Measurements from ENCODE around the gene PRKN.
"Not testable (repeated sequence)": the region's sequence is repeated elsewhere in the genome, so short reads cannot be mapped to it uniquely, and the experiment has no call there.

Gene PRKN

DNA sequence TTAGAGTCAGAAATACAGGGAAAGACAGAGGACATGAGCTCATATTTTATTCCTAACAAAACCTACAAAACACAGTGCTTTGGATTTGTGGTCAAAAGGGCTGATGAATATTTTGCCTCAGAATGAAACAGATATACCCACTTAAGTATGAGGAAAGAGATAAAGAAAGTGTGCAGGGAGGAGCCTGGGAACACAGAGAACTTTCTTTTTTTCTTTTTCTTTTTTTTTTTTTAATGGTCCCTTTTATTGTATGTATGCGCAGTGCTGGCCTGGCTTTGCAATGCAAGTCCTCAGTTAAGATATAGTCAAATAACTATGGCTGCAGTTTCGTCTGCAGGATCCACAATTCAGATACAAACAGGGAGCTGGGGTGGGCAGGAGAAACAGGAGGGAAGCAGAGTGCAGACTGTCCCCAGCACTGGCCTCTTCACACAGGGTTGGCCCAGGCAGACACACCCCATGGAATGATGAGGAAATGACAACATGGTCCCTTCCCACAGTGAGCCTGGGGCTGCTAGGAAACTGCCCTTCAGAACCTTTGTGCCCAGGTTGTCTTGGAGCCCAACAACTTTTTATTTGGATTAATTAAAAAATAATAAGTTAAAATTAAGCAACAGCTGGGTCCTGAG lies 823.9 kb downstream of the PRKN start:
- no peak for DNase-seq (ENCODE audit: low read depth)

DNA sequence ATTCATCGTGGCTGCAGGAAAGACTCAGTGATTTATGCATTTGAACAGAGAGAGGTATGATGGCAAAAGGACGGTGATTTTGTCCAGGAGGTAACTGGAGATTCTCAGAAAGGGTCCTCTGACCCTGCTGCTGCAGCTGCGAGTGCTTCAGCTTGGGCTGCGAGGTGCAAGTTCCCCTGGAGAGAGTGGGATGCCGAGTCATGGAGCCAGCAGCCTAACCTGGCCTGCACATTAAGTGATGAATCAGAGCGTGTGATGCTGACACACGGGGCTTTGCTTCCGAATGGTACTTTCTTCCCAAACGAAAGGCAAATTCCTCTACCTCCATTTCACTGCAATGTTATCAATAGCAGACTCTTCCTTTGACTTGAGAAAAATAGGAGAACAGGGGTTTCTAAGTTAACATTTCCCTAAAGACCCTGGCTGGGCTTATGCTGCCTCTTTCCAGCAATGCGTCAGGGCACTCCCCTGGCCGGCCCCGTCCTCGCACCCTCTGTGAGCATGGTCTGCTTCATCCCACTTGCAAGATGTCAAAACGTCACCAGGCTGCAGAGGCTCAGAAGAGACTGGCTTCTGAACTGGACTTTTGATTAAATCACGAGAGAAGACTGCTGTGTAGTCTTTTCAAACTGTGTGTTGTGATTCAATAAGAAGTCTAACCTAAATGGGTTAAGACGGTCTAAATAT lies 825.7 kb downstream of the PRKN start:
- no peak for DNase-seq (ENCODE audit: low read depth)

DNA sequence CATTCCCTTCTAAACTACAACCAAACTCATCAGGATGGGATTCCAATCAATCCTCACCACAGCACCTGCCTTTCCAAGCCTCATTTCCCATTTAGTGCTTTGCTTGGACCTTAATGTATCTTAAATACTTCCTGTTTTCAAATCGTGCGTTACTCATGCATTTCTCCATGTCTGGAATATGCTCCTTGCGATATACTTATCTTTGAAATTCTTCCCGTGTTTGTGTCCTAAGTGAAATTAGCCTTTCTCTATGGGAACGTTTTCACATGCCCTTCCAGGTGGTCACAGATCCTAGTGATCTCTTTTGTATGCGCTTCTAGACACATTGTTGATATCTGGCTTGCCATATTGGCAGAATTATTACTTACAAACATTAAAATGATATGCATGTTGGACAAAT lies 833.1 kb downstream of the PRKN start:
- no peak for DNase-seq (ENCODE audit: low read depth)

DNA sequence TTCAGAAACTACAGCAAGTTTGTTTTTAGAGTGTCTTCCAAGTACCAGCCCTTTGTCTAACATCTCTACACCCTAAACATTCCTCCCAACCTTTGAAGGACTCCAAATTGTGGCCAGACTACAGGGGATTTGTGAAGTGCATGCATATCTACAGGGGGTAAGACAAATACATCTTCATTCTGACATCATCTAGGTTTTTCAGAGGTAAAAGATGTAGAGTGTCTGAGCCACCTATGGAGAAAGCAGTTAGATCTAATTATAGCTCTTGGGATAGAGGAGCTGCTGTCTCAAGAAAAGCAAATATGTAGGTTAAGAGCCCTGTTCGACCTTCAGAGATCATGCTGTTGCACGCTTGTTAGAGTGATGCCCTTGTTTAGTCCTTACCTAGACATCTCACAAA lies 836.0 kb downstream of the PRKN start:
- no peak for DNase-seq (ENCODE audit: low read depth)

DNA sequence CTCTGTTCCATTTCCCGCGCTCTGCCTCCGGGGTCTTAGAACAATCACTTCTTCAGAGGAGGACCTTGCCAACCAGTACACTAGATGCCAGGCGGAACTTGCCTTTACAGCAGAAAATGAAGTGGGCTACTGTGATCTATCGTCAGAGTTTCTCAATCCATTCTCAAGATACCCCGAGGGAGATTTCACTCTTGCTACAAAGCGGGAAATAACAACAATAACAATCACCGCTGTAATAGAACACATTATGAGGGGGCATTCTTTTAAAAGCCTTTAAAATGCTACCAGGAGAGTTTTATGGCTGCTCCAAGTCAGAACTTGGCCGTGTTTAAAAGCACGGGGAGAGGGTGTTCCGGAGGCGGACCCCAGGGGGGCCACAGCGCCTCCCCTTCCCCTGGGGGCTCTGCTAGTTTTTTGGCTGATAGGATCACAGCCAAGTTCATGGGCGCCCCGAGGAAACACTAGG lies 836.7 kb downstream of the PRKN start:
- no peak for DNase-seq (ENCODE audit: low read depth)

DNA sequence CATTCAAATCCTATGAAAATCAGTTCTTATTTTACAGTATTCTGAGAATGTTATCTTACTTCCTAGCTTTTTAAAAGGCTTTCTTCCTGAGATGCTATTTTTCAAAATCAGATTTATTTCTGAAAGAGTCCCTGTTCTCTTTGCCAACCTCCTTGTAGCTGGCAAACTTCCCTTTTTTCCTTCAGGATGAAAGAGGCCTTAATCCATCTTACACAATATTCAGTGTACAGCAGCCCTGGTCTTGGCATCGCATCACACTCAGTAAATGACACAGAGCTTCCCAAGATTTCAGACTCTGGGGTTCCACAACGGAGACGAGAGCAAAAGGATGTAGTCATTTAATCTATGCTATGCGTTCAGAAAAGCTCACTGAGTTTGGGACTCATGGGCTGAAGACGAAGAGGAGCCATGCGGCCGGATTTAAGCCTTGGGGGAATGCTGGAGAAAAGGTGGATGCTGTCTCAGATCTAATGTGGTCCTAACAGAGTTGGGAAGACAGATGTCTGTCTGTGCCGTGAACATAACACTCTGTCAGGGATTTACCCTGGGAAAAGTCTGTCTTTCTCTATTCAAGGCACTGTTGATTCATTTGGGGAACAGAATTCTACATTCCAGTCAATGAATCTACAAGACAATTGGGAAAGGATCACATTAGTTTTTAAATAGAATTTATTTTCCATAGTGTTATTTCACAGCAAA lies 837.3 kb downstream of the PRKN start:
- DNase-seq (ENCODE audit: low read depth), result no peak

DNA sequence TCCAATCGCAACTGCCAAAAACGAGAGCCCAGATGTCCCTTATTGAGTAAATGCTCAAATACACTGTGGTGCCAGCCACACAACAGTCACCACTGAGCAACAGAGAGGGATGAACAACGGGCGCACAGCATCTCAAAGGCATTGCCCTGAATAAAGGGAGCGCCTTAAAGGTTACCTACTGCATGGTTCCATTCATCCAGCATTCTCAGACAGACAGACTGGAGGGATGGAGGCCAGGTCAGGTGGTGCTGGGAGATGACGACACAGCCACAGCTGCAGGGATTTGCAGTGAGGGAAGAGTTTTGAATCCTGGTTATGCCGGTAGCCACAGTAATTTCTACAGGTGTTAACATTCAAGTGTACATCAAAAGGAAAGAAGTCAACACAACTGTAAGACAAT lies 838.2 kb downstream of the PRKN start:
- no peak for DNase-seq (ENCODE audit: low read depth)

DNA sequence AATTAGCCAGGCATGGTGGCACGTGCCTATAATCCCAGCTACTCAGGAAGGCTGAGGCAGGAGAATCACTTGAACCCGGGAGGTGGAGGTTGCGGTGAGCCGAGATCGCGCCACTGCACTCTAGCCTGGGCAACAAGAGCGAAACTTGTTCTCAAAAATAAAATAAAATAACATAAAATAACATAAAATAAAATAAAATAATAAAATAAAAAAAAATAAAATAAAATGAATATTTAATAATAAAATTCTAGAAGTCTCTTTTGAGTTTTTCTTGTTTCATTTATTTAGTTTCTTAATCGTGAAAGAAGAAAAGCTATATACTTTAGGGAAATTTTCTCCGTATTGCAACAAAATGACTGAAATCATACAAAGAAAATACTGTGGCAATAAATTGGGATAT lies 841.0 kb downstream of the PRKN start:
- DNase-seq (ENCODE audit: low read depth), result not testable (repeated sequence)

DNA sequence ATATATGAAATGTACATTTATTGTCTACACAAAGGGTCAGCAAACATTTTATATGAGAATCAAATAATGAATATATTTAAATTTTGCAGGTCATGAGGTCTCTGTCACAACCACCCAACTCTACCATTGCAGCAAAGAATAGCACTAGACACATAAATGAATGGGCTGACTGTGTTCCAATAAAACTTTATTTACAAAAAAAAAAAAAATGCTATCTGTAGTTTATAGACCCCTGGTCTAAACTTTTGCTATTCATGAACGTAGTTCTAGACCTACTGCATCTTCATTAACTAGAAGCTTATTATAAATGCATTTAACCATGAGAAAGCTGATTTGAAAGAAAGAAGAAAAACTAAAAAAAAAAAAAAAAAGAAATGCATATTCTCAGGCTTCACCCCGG lies 842.8 kb downstream of the PRKN start:
- DNase-seq (ENCODE audit: low read depth), result no peak

DNA sequence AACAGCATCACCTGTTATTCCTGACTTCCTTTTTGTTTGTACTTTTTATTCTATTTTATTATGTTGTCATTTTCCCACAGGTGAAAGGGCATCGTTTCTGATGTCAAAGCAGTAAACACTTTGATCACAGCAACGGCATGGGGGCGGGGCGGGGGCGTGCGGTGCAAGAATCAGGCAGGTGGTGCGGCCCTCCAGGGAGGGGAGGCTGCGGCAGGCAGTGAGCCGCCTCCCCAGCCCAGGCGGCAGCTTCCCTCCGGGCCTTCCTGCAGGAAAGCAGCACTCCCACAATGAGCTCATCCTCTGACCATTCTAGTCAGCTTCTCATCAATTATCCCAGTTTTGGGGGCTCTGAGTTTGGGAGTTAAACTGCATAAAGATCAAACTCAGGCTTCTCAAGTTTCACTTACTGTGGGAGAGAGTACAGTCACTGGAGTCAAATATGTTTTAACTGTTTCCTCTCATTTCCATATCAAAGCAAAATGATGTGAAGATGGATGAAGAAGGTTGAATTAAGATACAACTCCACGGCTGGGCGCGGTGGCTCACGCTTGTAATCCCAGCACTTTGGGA lies 845.3 kb downstream of the PRKN start:
- DNase-seq (ENCODE audit: low read depth), result no peak

DNA sequence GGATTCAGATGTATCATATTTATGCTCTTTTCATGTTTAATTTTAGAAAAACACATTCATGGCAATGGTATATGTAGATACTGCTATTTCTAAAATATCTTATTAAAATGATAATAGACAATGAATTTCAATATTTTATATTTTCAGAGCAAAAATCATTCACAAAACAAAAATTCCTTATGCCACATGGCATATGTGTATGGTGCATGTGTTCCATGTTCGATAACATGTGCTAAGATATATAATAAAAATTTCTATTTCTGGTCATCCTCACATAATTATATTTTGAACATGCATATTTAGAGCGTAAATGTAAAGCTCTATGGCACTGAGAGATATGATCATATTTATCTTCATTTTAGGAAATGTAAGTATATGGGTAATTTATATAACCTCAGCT lies 847.5 kb downstream of the PRKN start:
- DNase-seq (ENCODE audit: low read depth), result no peak

DNA sequence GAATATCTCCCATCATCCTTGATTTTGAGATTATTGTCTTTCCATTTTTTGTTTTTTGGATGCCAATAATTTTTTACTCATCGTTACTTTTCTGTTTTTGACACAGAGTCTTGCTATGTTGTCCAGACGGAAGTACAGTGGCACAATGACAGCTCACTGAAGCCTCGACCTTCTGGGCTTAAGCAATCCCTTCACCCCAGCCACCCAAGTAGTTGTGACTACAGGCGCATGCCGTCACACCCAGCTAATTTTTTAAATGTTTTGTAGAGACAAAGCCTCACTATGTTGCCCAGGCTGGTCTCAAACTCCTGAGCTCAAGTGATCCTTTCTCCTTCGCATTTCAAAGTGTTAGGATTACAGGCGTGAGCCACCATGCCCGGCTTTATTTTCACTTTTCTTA lies 851.3 kb downstream of the PRKN start:
- DNase-seq (ENCODE audit: low read depth), result no peak

DNA sequence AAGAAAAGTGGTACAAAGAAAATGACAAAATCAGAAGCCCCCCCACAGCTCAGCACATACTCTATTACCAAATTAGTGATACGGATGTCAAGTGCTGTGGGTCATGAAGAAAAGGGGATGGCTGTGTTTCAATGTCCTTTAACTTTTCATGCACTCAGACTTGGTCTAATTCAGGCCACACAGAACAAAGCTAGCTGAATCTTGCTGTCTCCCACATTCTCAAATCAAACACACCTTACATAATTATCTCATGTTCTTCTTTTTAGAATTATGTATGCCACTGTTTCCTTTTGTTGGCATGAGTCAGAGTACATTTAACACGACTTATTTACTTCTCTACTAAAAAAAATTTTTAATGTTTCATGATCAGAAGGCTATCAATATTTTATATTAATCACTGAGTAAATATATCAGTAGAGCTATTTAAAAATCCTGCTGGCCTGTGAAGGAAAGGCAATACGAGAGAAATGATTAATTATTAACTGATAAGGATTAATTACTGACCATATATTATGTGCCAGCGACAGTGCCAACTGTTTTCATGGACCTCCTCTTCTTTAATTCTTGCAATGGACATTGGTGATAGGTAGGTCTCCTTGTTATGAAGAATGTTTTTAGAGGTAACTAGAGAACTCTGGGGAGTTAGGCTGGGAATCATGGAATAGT lies 857.2 kb downstream of the PRKN start:
- no peak for DNase-seq (ENCODE audit: low read depth)

DNA sequence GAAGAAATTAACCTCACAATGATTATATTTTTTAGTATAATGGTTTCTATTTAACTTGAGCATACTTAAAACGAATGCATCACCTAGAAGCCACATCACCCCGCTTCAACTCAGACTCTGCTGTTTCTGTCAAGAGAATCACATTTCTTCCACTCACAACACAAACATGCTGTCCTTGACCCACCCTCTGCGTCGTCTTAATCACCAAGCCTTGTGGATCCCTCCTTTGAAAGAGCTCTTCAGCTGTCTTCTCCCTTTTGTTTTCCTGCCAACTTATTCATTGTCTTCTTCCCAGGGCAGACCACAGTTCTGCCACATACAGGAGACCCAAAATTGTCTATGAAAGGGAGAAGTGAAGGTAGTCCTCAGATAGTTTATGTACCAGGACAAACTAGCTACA lies 858.1 kb downstream of the PRKN start:
- DNase-seq (ENCODE audit: low read depth), result no peak

DNA sequence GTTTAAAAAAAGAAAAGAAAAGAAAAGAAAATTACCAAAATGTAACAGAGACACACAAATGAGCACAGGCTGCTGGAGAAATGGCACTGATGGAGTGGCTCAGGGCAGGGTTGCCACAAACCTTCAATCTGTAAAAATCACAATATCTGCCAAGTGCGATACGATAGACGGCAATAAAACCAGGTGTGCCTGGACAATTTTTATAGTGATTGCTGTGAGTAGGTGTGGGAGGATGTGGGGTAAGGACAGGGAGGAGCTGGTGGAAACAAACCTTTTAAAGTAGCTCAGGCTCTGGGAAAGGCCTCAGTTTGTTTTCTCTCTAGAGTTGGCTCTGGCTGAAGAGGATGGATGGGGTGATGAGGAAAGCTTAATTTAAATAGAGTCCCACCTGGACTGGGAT lies 861.0 kb downstream of the PRKN start:
- no peak for DNase-seq (ENCODE audit: low read depth)

DNA sequence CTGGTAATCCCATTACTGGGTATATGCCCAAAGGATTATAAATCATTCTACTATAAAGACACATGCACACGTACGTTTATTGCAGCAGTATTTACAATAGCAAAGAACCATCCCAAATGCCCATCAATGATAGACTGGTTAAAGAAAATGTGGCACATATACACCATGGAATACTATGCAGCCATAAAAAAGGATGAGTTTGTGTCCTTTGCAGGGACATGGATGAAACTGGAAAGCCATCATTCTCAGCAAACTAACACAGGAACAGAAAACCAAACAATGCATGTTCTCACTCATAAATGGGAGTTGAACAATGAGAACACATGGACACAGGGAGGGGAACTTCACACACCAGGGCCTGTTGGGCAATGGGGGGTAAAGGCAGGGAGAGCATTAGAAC lies 866.5 kb downstream of the PRKN start:
- DNase-seq (ENCODE audit: low read depth), result not testable (repeated sequence)

DNA sequence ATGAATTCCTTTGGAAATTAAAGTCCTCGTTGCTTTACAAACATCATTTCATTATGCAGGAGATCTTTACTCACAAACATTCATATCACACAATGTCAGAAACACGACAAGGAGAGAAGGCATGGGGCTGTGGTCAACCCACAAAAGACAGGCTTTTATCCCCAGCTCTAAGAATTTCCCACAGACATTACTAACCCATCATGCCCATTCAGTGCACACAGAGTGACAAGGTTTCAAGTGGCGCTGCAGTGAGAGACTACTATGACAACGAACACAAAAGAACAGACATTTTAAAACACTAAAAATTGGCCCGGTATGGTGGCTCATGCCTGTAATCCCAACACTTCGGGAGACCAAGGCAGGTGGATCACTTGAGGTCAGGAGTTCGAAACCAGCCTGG lies 873.9 kb downstream of the PRKN start:
- no peak for DNase-seq (ENCODE audit: low read depth)

DNA sequence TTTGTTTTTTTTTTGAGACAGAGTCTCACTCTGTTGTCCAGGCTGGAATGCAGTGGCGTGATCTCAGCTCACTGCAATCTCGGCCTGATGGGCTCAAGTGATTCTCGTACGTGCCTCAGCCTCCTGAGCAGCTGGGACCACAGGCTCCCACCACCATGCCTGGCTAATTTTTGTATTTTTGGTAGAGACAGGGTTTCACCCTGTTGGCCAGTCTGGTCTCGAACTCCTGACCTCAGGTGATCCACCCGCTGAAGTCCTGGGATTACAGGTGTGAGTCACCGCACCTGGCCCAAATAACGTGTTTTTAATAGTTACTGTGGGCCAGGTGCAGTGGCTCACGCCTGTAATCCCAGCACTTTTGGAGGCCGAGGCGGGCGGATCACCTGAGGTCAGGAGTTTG lies 876.1 kb downstream of the PRKN start:
- DNase-seq (ENCODE audit: low read depth), result not testable (repeated sequence)

DNA sequence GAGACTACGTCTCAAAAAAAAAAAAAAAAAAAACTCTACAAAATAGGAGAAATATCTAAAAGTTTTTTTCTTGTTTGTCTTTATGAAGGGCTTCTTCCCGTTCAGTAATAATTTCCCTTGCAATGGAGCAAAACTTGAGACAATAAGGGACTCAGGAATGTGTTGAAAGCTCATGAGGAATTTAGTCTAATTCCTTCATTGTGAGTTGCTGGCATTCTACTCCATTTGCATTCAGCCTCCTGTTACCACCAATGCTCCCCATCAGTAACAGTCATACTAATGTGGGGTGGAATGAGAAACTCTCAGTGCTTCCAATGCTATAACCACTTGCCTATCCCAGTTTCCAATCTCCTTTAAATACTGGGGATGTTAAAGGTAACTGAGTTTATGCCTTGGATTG lies 877.0 kb downstream of the PRKN start:
- no peak for DNase-seq (ENCODE audit: low read depth)

DNA sequence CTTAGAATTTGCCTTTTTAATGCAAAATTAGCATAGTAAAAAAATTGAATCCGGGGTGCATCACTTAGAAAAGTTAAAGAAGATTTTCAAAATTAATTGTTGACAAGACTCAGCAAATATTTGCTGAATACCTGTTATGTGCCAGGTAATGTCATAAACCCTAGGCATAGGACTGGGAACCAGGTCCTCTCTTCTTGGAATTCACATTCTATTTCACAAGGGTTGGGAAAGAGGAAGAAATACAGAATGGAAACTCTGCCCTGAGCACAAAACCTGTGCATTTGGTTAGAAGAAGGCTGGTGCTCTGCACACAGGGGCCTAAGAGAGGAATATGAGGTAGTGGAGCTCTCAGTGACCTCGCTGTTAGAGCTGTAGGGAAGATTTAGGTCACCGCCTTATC lies 879.9 kb downstream of the PRKN start:
- no peak for DNase-seq (ENCODE audit: low read depth)

DNA sequence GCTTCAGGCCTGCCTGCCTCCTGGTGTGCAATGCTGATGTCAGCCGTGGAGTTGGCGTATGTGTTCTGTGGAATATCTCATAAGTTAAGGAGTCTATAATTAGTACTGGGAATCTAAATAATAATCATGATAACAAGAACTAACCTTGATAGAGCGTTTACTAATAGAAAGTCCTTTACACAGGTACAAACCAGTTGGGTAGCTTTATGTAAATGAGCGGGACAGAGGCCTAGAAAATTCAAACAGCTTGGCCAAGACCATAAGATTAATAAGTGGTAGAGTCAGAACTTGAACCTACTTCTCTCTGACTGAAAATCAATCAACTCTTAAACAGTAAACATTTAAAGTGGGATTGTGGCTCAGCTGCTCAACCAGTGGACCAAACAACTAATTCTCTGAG lies 882.8 kb downstream of the PRKN start:
- DNase-seq (ENCODE audit: low read depth), result no peak

DNA sequence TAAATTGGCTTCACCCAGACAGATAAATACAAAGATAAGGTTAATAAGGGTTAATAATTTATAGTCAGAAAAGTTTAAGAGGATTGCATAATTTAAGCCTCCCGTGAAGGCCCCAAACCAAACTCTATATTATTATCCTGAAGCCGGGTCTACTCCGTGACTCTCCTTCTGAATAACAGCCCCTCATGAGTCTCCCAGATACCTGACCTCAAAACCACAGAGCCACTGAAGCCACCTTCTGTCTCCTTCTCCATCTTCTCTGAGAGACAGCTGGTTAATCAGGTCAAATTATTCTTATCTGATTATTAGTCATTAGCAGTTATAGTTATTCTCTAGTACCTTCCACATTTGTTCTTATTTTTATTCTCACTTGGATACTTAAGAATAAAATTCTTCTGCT lies 884.5 kb downstream of the PRKN start:
- DNase-seq (ENCODE audit: low read depth), result no peak

DNA sequence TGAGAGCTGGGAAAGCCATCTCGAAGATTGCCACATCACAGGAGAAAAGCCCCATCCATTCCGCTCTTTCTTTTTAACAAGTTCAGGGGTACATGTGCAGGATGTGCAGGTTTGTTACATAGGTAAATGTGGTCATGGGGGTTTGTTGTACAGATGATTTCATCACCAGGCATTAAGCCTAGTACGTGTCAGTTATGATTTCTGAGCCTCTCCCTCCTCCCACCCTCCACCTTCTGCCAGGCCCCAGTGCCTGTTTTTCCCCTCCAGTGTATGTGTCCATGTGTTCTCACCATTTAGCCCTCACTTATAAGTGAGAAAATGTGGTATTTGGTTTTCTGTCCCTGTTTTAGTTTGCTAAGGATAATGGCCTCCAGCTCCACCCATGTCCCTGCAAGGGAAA lies 887.2 kb downstream of the PRKN start:
- DNase-seq (ENCODE audit: low read depth), result no peak

Measured in ELR (cell line).